ENCODE results near the gene ING5.

DNA sequence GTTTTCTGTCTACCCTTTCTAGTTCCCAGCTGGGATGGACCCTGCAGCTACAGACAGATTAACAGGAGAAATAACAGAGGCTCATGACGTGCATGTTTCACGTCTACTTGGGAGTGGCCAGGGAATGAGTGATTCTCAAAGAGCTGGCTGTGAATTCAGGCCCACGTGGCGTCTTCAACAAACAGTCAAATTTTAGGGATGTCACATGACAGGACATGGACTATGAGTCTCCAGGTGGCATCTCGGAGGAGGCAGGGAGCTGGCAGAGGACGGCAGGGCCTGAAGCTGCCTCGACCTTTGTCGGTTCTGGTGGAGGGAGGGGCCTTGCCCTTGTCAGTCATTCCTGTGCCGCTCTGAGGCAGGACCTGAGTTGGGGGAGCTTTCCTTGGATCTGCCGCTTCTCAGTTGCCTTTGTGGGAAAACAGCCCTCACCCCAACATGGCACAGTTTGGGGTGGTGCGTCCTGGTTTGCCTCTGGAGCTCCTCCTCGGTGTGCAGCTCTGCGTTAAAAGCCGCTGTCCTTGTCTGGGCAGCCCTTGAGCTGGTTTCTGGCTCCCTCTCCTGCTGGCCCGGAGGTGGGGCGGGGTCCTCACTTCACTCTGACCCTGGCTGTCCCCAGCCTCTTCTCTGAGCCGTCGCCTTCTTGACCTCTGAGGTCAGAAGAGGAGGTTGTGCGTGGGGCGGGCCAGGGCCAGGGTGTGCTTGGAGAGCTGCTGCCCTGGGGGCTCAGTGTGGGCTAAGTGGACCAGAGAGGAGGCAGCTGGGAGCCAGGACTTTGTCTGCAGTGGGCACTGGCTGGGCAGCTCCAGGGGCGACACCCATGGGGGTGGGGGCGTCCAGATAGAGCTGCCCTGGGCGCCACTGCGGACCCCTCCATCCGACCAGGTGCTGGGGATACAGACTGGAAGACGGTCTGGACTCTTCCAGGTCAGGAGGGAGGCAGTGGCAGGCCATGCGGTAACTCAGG is 62.7 kb downstream of the ING5 start:
- TF ChIP-seq EZH2 (IDR thresholded peaks at IDR 0.05; ENCODE audit: borderline replicate concordance, low read length) = no peak
- TF ChIP-seq, protein P1, sequence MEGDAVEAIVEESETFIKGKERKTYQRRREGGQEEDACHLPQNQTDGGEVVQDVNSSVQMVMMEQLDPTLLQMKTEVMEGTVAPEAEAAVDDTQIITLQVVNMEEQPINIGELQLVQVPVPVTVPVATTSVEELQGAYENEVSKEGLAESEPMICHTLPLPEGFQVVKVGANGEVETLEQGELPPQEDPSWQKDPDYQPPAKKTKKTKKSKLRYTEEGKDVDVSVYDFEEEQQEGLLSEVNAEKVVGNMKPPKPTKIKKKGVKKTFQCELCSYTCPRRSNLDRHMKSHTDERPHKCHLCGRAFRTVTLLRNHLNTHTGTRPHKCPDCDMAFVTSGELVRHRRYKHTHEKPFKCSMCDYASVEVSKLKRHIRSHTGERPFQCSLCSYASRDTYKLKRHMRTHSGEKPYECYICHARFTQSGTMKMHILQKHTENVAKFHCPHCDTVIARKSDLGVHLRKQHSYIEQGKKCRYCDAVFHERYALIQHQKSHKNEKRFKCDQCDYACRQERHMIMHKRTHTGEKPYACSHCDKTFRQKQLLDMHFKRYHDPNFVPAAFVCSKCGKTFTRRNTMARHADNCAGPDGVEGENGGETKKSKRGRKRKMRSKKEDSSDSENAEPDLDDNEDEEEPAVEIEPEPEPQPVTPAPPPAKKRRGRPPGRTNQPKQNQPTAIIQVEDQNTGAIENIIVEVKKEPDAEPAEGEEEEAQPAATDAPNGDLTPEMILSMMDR (IDR thresholded peaks at IDR 0.05; ENCODE audit: low read length) = no peak
